Measurements from ENCODE around the gene BHLHA15.

DNA sequence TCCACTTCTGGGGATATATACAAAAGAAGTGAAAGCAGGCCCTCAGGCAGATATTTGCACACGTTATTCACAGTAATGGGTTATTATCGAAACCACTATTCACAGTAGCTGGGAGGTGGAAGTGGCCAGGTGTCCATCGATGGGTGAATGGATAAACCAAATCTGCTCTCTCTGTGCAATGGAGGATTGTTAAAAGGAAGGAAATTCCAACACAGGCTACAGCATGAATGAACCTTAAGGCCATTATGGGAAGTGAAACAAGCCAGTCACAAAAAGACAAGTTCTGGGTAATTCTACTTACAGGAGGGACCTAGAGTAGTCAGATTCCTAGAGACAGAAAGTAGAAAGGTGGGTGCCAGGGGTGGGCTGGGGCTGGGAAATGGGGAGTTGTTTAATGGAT lies 48.5 kb upstream of the BHLHA15 start:
- TF ChIP-seq POLR2AphosphoS5 (IDR thresholded peaks at IDR 0.05; ENCODE audit: low read depth), result no peak
- TF ChIP-seq, protein P1, sequence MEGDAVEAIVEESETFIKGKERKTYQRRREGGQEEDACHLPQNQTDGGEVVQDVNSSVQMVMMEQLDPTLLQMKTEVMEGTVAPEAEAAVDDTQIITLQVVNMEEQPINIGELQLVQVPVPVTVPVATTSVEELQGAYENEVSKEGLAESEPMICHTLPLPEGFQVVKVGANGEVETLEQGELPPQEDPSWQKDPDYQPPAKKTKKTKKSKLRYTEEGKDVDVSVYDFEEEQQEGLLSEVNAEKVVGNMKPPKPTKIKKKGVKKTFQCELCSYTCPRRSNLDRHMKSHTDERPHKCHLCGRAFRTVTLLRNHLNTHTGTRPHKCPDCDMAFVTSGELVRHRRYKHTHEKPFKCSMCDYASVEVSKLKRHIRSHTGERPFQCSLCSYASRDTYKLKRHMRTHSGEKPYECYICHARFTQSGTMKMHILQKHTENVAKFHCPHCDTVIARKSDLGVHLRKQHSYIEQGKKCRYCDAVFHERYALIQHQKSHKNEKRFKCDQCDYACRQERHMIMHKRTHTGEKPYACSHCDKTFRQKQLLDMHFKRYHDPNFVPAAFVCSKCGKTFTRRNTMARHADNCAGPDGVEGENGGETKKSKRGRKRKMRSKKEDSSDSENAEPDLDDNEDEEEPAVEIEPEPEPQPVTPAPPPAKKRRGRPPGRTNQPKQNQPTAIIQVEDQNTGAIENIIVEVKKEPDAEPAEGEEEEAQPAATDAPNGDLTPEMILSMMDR (IDR thresholded peaks at IDR 0.05; ENCODE audit: insufficient read depth, low read length), result no peak
- TF ChIP-seq, protein P2, sequence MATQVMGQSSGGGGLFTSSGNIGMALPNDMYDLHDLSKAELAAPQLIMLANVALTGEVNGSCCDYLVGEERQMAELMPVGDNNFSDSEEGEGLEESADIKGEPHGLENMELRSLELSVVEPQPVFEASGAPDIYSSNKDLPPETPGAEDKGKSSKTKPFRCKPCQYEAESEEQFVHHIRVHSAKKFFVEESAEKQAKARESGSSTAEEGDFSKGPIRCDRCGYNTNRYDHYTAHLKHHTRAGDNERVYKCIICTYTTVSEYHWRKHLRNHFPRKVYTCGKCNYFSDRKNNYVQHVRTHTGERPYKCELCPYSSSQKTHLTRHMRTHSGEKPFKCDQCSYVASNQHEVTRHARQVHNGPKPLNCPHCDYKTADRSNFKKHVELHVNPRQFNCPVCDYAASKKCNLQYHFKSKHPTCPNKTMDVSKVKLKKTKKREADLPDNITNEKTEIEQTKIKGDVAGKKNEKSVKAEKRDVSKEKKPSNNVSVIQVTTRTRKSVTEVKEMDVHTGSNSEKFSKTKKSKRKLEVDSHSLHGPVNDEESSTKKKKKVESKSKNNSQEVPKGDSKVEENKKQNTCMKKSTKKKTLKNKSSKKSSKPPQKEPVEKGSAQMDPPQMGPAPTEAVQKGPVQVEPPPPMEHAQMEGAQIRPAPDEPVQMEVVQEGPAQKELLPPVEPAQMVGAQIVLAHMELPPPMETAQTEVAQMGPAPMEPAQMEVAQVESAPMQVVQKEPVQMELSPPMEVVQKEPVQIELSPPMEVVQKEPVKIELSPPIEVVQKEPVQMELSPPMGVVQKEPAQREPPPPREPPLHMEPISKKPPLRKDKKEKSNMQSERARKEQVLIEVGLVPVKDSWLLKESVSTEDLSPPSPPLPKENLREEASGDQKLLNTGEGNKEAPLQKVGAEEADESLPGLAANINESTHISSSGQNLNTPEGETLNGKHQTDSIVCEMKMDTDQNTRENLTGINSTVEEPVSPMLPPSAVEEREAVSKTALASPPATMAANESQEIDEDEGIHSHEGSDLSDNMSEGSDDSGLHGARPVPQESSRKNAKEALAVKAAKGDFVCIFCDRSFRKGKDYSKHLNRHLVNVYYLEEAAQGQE (IDR thresholded peaks at IDR 0.05; ENCODE audit: insufficient replicate concordance, low read depth), result no peak
- TF ChIP-seq GABPA (IDR thresholded peaks at IDR 0.05; ENCODE audit: low read depth), result no peak
- no peak for TF ChIP-seq SPI1 (IDR thresholded peaks at IDR 0.05; ENCODE audit: borderline replicate concordance, low read depth)

Measured in HL-60 (cell line).